PC-3 (cell line): ENCODE measurements around the gene SLC9A9.

Source experiments
- CTCF ChIP-seq: fragments of 300-600 bp; sonication (generic); conservative IDR thresholded peaks from 2 replicates; pipeline ENCODE4 v1.5.1; 2017; ENCODE audit warnings: antibody characterized with exemption, low read depth, mild to moderate bottlenecking, low read length
- EZH2 ChIP-seq: fragments of 300-600 bp; sonication (generic); IDR thresholded peaks from one replicate; pipeline ENCODE4 v1.6.1; 2017; ENCODE audit warnings: antibody characterized with exemption, mild to moderate bottlenecking, low read length; ENCODE audit not compliant: unreplicated experiment
- EZH2phosphoT487 ChIP-seq: fragments of 300-600 bp; sonication (generic); IDR thresholded peaks from 2 replicates; pipeline ENCODE4 v1.6.1; 2018; ENCODE audit warnings: mild to moderate bottlenecking, antibody characterized with exemption, low read length, borderline replicate concordance

- TF ChIP-seq CTCF: no peak
- no peak for TF ChIP-seq EZH2
- no peak for TF ChIP-seq EZH2phosphoT487
Observed at GRCh38 chr3:143750841-143751240, 97.4 kb downstream of the SLC9A9 start.
